HFFc6 (cell line): Measurements from ENCODE around the gene ZWILCH. TPM values are rescaled to one million over a fixed set of nuclear protein-coding genes. Genes with fewer than 3 reads are reported as not detected.

Experiments
- DNase-seq: peaks from one replicate; pipeline ENCODE4 v3.0.0-alpha.2; 2018
- H3K27ac Mint-ChIP-seq: 2 replicates; pipeline ENCODE4 v1.8.0; 2020; ENCODE audit warnings: mild to moderate bottlenecking, mixed read lengths
- H3K27me3 Mint-ChIP-seq: 2 replicates; pipeline ENCODE4 v1.8.0; 2021; ENCODE audit warnings: mild to moderate bottlenecking, moderate library complexity, mixed read lengths; ENCODE audit not compliant: insufficient read depth
- H3K36me3 Mint-ChIP-seq: 2 replicates; pipeline ENCODE4 v1.8.0; 2021; ENCODE audit warnings: low read depth, mixed read lengths
- H3K4me1 Mint-ChIP-seq: 2 replicates; pipeline ENCODE4 v1.8.0; 2020; ENCODE audit warnings: low read depth, mixed read lengths
- H3K4me3 Mint-ChIP-seq: 2 replicates; pipeline ENCODE4 v1.8.0; 2020; ENCODE audit warnings: mild to moderate bottlenecking, moderate library complexity, mixed read lengths
- H3K9me3 Mint-ChIP-seq: 2 replicates; pipeline ENCODE4 v1.8.0; 2020; ENCODE audit warnings: mild to moderate bottlenecking, mixed read lengths
- total RNA-seq, 6 experiments: library from RNA; stranded (reverse); fragmentation: NEBNext Ultra II Directional; extraction: Animal tissue kit (Norgen Biotek cat#: 25700); gene quantifications; 2 replicates in 1 of 6; 3 replicates in 5 of 6; pipeline ENCODE4 v1.2.3, GENCODE V29; 2021
- TF ChIP-seq, protein P1 (sequence below): fragments of 200-600 bp; sonication (generic); IDR thresholded peaks from 2 replicates; pipeline ENCODE4 v1.5.0; 2021; ENCODE audit warnings: antibody characterized with exemption, mild to moderate bottlenecking

ZWILCH gene
- total RNA-seq, 6 experiments from 2014 or later = 18.5 to 30.0 (median 25.9) TPM

DNA sequence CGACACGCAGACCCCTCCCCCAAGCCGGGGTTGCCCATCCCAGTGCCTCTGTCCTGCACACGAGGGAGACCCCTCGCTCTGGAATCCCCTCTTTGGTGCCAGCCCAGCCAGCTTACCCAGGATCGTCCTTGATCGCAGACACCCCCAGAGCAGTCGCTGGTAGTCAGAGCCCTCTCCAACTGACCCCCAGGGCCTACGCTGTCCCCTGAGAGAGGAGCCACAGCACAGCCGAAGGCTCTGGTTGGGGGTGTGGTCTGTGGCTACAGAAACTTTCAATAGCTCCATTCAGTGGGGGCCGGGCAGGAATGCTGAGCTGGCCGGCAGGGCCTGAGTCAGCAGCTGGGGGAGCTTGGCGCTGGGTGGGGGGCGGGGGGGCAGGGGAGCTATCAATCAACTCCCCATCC lies 60.6 kb downstream of the ZWILCH start, which contains the start of gene LCTL:
TSS of gene LCTL (minus strand) at position 258 of the 404 bp plus-strand sequence. CDS start 633 bp downstream, outside the sequence.
- Mint-ChIP-seq H3K27ac (peak within 1 kb of the TSS; percentile 26), H3K36me3 (no peaks in the 10 kb centered on the region), H3K4me3 (peak within 1 kb of the TSS; percentile 51), H3K27me3 (peaks cover 2% of the 10 kb centered on the region; the same call in 1 of the 2 replicates), H3K4me1 (peaks cover 24% of the 10 kb centered on the region), H3K9me3 (no peaks in the 10 kb centered on the region)
- peak; percentile 13 for DNase-seq
- TF ChIP-seq, protein P1, sequence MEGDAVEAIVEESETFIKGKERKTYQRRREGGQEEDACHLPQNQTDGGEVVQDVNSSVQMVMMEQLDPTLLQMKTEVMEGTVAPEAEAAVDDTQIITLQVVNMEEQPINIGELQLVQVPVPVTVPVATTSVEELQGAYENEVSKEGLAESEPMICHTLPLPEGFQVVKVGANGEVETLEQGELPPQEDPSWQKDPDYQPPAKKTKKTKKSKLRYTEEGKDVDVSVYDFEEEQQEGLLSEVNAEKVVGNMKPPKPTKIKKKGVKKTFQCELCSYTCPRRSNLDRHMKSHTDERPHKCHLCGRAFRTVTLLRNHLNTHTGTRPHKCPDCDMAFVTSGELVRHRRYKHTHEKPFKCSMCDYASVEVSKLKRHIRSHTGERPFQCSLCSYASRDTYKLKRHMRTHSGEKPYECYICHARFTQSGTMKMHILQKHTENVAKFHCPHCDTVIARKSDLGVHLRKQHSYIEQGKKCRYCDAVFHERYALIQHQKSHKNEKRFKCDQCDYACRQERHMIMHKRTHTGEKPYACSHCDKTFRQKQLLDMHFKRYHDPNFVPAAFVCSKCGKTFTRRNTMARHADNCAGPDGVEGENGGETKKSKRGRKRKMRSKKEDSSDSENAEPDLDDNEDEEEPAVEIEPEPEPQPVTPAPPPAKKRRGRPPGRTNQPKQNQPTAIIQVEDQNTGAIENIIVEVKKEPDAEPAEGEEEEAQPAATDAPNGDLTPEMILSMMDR = no peak

GRCh38 chr15:66566963-66567531 lies 61.9 kb downstream of the ZWILCH start:
- Mint-ChIP-seq H3K27me3 (peaks cover 2% of the 10 kb centered on the region; the same call in 1 of the 2 replicates), H3K9me3 (no peaks in the 10 kb centered on the region), H3K36me3 (no peaks in the 10 kb centered on the region), H3K27ac (peak overlapping the region; percentile 25; the same call in 1 of the 2 replicates), H3K4me3 (peak overlapping the region; percentile 51), H3K4me1 (peaks cover 24% of the 10 kb centered on the region)
- TF ChIP-seq, protein P1 = peak; percentile 91
- DNase-seq = peak; percentile 52

GRCh38 chr15:66567897-66568296 lies 62.8 kb downstream of the ZWILCH start:
- Mint-ChIP-seq H3K27ac (no peak overlapping the region), H3K4me1 (peaks cover 24% of the 10 kb centered on the region), H3K36me3 (no peaks in the 10 kb centered on the region), H3K27me3 (peaks cover 2% of the 10 kb centered on the region; the same call in 1 of the 2 replicates), H3K9me3 (no peaks in the 10 kb centered on the region), H3K4me3 (no peak overlapping the region)
- no peak for DNase-seq
- TF ChIP-seq, protein P1 = no peak

- H3K9me3 Mint-ChIP-seq = no peaks in the 10 kb centered on the region
- H3K4me3 Mint-ChIP-seq = no peak overlapping the region
- TF ChIP-seq, protein P1 = no peak
- peaks cover 2% of the 10 kb centered on the region; the same call in 1 of the 2 replicates for H3K27me3 Mint-ChIP-seq
- peaks cover 36% of the 10 kb centered on the region for H3K4me1 Mint-ChIP-seq
- H3K36me3 Mint-ChIP-seq = no peaks in the 10 kb centered on the region
- no peak overlapping the region for H3K27ac Mint-ChIP-seq
- no peak for DNase-seq
These were observed 64.5 kb downstream of the ZWILCH start for GRCh38 chr15:66569461-66570137.

DNA sequence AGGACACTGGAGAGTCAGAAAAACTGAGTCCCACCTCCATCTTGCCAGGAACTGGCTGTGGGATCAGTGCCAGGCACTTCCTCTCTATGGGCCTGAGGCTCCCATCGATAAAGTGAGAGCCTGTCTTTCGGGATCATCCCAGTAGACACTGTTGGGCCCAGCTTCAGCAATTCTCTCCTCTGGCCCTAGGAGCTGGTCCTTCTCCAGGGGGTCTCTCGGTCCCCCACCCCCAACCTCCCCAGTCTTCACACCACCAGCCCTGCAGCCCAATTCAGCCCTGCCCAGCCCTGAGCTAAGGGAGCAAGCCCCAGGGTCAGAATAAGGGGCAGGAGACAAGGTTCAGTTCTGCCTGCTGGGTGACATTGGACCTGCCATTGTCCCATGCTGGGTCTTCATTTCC lies 65.2 kb downstream of the ZWILCH start:
- Mint-ChIP-seq H3K27me3 (peaks cover 2% of the 10 kb centered on the region; the same call in 1 of the 2 replicates), H3K27ac (no peak overlapping the region), H3K36me3 (no peaks in the 10 kb centered on the region), H3K4me1 (peaks cover 38% of the 10 kb centered on the region), H3K9me3 (no peaks in the 10 kb centered on the region), H3K4me3 (no peak overlapping the region)
- TF ChIP-seq, protein P1 = no peak
- no peak for DNase-seq
